Measurements from ENCODE around the gene METTL21C. TPM values are rescaled to one million over a fixed set of nuclear protein-coding genes. Genes with fewer than 3 reads are reported as not detected.

METTL21C gene
- total RNA-seq, 2 donors from 2014 or later = not detected

DNA sequence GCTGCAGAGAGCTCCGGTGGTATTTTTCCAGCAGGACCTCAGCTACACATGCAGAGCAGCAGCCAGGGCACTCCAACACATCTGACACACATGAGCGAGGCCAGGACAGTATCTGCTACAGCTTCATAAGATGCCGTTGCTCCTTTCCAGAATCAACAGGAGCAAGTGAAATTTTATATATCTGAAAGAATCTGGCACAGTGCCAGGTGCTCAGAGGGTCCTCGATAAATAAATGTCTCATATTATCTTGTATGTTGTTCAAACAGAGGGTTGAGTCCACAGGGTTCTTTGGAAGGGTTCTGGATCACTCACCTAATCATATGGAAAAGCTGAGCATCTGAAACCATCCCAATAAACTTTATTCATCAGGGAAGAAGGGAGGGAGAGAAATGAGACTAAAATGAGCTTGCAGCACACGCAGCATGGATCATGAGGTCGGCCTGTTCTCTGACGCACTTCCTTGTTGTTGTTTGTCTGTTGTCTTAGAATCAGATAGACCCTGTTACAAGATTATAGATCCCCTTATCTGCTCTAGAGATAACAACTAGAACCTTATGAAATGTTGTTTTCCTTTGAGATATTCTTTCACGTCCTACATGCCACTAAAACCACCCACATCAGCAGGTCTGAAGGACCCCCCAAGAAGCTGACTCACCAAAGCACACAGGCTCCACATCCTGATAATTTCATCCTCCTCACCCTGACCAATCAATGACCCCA is 3.2 kb upstream of the METTL21C start:
- Mint-ChIP-seq H3K4me3 (no peak overlapping the region), H3K36me3 (ENCODE audit: low read depth) (no peaks in the 10 kb centered on the region), H3K27me3 (ENCODE audit: insufficient read depth) (peaks cover 3% of the 10 kb centered on the region), H3K27ac (no peak overlapping the region), H3K9me3 (peaks cover 18% of the 10 kb centered on the region), H3K4me1 (peaks cover 6% of the 10 kb centered on the region)
- Histone ChIP-seq H3K27me3 (ENCODE audit: control insufficient read depth, insufficient read depth, low read length, poor library complexity, severe bottlenecking) (no peaks in the 10 kb centered on the region), H3K9ac (ENCODE audit: extremely low read depth, low read length, poor library complexity, severe bottlenecking) (no peak overlapping the region), H3K4me1 (ENCODE audit: control insufficient read depth, insufficient read depth, low read length) (no peaks in the 10 kb centered on the region), H3K9me3 (ENCODE audit: control insufficient read depth, low read length) (peaks cover 26% of the 10 kb centered on the region), H3K4me3 (ENCODE audit: low read length) (no peak overlapping the region), H3K27ac (ENCODE audit: low read depth, low read length) (no peak overlapping the region), H3K36me3 (ENCODE audit: control insufficient read depth, insufficient read depth, low read length) (no peaks in the 10 kb centered on the region)
- TF ChIP-seq, protein P1, sequence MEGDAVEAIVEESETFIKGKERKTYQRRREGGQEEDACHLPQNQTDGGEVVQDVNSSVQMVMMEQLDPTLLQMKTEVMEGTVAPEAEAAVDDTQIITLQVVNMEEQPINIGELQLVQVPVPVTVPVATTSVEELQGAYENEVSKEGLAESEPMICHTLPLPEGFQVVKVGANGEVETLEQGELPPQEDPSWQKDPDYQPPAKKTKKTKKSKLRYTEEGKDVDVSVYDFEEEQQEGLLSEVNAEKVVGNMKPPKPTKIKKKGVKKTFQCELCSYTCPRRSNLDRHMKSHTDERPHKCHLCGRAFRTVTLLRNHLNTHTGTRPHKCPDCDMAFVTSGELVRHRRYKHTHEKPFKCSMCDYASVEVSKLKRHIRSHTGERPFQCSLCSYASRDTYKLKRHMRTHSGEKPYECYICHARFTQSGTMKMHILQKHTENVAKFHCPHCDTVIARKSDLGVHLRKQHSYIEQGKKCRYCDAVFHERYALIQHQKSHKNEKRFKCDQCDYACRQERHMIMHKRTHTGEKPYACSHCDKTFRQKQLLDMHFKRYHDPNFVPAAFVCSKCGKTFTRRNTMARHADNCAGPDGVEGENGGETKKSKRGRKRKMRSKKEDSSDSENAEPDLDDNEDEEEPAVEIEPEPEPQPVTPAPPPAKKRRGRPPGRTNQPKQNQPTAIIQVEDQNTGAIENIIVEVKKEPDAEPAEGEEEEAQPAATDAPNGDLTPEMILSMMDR (conservative IDR thresholded peaks at IDR 0.05) = no peak
- WGBS, 2 experiments (ENCODE audit: insufficient coverage in 1 of 2, insufficient read length in 1 of 2) = 87 to 94% methylated on average over 4 to 8 of the region's 8 CpGs
- DNase-seq = no peak

DNA sequence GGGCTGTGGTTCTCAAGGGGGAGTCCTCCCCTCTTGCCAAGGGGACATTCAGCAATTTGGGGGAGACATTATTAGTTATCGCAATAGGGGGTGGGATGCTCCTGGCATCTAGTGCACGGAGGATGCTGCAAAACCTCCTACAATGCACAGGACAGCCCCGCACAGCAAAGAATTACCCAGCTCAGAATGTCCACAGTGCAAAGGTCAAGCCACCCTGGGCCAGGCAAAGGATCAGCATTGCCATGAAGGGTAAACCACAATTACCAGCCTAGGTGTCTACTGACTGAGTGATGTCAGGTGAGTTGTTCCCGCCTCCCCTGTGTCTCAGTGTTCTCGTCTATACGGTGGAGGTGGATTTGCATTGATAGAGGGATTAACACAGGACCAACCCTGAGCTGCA is 2.4 kb upstream of the METTL21C start:
- H3K27ac ChIP-seq (ENCODE audit: low read depth, low read length) = no peak overlapping the region
- no peak overlapping the region for H3K9ac ChIP-seq (ENCODE audit: extremely low read depth, low read length, poor library complexity, severe bottlenecking)
- no peak overlapping the region for H3K4me3 ChIP-seq (ENCODE audit: low read length)
- Mint-ChIP-seq H3K27ac (no peak overlapping the region), H3K27me3 (ENCODE audit: insufficient read depth) (peaks cover 3% of the 10 kb centered on the region), H3K4me3 (no peak overlapping the region), H3K9me3 (peaks cover 18% of the 10 kb centered on the region), H3K4me1 (peaks cover 8% of the 10 kb centered on the region), H3K36me3 (ENCODE audit: low read depth) (no peaks in the 10 kb centered on the region)
- 86 to 100% methylated on average over 1 to 6 of the region's 6 CpGs for WGBS, 2 experiments (ENCODE audit: insufficient coverage in 1 of 2, insufficient read length in 1 of 2)
- no peaks in the 10 kb centered on the region for H3K27me3 ChIP-seq (ENCODE audit: control insufficient read depth, insufficient read depth, low read length, poor library complexity, severe bottlenecking)
- no peaks in the 10 kb centered on the region for H3K36me3 ChIP-seq (ENCODE audit: control insufficient read depth, insufficient read depth, low read length)
- peaks cover 26% of the 10 kb centered on the region for H3K9me3 ChIP-seq (ENCODE audit: control insufficient read depth, low read length)
- TF ChIP-seq, protein P1 (conservative IDR thresholded peaks at IDR 0.05) = no peak
- no peak for DNase-seq
- H3K4me1 ChIP-seq (ENCODE audit: control insufficient read depth, insufficient read depth, low read length) = no peaks in the 10 kb centered on the region

DNA sequence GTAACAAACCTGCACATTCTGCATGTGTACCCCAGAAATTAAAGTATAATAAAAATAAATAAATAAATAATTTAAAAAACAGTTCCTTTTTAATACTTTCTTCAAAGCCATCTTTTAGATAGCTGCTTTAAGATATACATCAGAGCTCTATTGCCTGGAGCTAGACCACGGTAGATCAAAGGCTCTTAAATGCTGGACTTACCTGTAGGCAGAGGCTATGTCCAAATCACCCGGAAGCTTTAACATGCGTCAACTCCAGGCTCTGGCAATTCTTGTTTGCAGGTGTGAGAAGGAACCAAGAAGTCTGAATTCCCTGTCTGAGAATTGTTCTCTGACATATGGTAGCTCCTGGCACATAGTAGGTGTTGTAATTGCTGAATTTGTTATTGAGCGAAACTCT is 1.6 kb upstream of the METTL21C start:
- Histone ChIP-seq H3K36me3 (ENCODE audit: control insufficient read depth, insufficient read depth, low read length) (no peaks in the 10 kb centered on the region), H3K9me3 (ENCODE audit: control insufficient read depth, low read length) (peaks cover 26% of the 10 kb centered on the region), H3K4me3 (ENCODE audit: low read length) (no peak overlapping the region), H3K4me1 (ENCODE audit: control insufficient read depth, insufficient read depth, low read length) (peaks cover 3% of the 10 kb centered on the region), H3K9ac (ENCODE audit: extremely low read depth, low read length, poor library complexity, severe bottlenecking) (no peak overlapping the region), H3K27me3 (ENCODE audit: control insufficient read depth, insufficient read depth, low read length, poor library complexity, severe bottlenecking) (no peaks in the 10 kb centered on the region), H3K27ac (ENCODE audit: low read depth, low read length) (no peak overlapping the region)
- no peaks in the 10 kb centered on the region for H3K36me3 Mint-ChIP-seq (ENCODE audit: low read depth)
- H3K9me3 Mint-ChIP-seq = peaks cover 18% of the 10 kb centered on the region
- DNase-seq = no peak
- no peak overlapping the region for H3K27ac Mint-ChIP-seq
- H3K4me1 Mint-ChIP-seq = peaks cover 16% of the 10 kb centered on the region
- TF ChIP-seq, protein P1 (conservative IDR thresholded peaks at IDR 0.05) = no peak
- peaks cover 3% of the 10 kb centered on the region for H3K27me3 Mint-ChIP-seq (ENCODE audit: insufficient read depth)
- no peak overlapping the region for H3K4me3 Mint-ChIP-seq
- WGBS, 2 experiments (ENCODE audit: insufficient coverage in 1 of 2, insufficient read length in 1 of 2) = 94 to 95% methylated on average over 3 to 4 of the region's 4 CpGs

Data from endodermal cell (in vitro differentiated cells).